Stimulated activated CD4-positive, alpha-beta T cell treated with anti-CD3 and anti-CD28 coated beads, Interleukin-4, amount 100 ng/mL, for 1 hour (primary cell): Measurements from ENCODE around the gene VAMP4.
"Not testable (repeated sequence)": the region's sequence is repeated elsewhere in the genome, so short reads cannot be mapped to it uniquely, and the experiment has no call there.

Experiments used
- DNase-seq: peaks from one replicate; pipeline ENCODE4 v3.0.0-alpha.2; 2020

VAMP4 gene

GRCh38 chr1:171693541-171693940, 48.3 kb downstream of the VAMP4 start:
- DNase-seq = not testable (repeated sequence)

- DNase-seq = no peak
Measured at GRCh38 chr1:171683870-171684269, 58.0 kb downstream of the VAMP4 start.

- DNase-seq = no peak
Measured at GRCh38 chr1:171680339-171680738, 61.5 kb downstream of the VAMP4 start.

- no peak for DNase-seq
Measured at GRCh38 chr1:171676823-171677222, 65.0 kb downstream of the VAMP4 start.

GRCh38 chr1:171674431-171675405, 67.1 kb downstream of the VAMP4 start:
- no peak for DNase-seq

- DNase-seq = no peak
Measured at GRCh38 chr1:171670739-171671138, 71.1 kb downstream of the VAMP4 start.

GRCh38 chr1:171668372-171668771, 73.5 kb downstream of the VAMP4 start:
- no peak for DNase-seq

- DNase-seq = no peak
Measured at GRCh38 chr1:171666114-171666769, 75.6 kb downstream of the VAMP4 start.

GRCh38 chr1:171664976-171665375, 76.9 kb downstream of the VAMP4 start:
- DNase-seq = no peak

GRCh38 chr1:171663854-171664575, 77.8 kb downstream of the VAMP4 start:
- DNase-seq = no peak

- no peak for DNase-seq
Measured at GRCh38 chr1:171663036-171663853, 78.6 kb downstream of the VAMP4 start.

- DNase-seq = no peak
Measured at GRCh38 chr1:171661076-171661650, 80.7 kb downstream of the VAMP4 start.

- not testable (repeated sequence) for DNase-seq
Measured at GRCh38 chr1:171656206-171656605, 85.7 kb downstream of the VAMP4 start.

GRCh38 chr1:171655746-171656116, 86.1 kb downstream of the VAMP4 start:
- no peak for DNase-seq

GRCh38 chr1:171654942-171655745, 86.7 kb downstream of the VAMP4 start:
- peak; percentile 73 for DNase-seq

GRCh38 chr1:171654201-171654941, 87.5 kb downstream of the VAMP4 start:
- no peak for DNase-seq

- DNase-seq = no peak
Measured at GRCh38 chr1:171653796-171654195, 88.1 kb downstream of the VAMP4 start.

- no peak for DNase-seq
Measured at GRCh38 chr1:171652234-171652822, 89.5 kb downstream of the VAMP4 start, which contains the start of gene MYOC. MYOC (minus strand) TSS chr1:171652688; CDS start chr1:171652611, 77 bp downstream.
